Smooth muscle cell (in vitro differentiated cells): Measurements from ENCODE around the gene HSPA9. TPM values are rescaled to one million over a fixed set of nuclear protein-coding genes. Genes with fewer than 3 reads are reported as not detected.

Experiments used
- DNase-seq: peaks from one replicate; lab custom pipeline; 2025; ENCODE audit not compliant: unreplicated experiment; lab: John Stamatoyannopoulos, UW
- H2AFZ ChIP-seq: fragments of 200-600 bp; sonication (generic); 2 replicates; pipeline ENCODE4 v1.6.0; 2016; ENCODE audit warnings: antibody characterized with exemption, low read depth, mild to moderate bottlenecking
- H3F3A ChIP-seq: fragments of 200-600 bp; sonication (generic); 2 replicates; pipeline ENCODE4 v1.6.0; 2017; ENCODE audit warnings: antibody characterized with exemption, low read depth
- H3K27ac ChIP-seq: fragments of 200-600 bp; sonication (generic); 2 replicates; pipeline ENCODE4 v1.5.1; 2016; ENCODE audit warnings: low read depth, mild to moderate bottlenecking
- H3K27me3 ChIP-seq: fragments of 200-600 bp; sonication (generic); 2 replicates; pipeline ENCODE4 v1.6.1; 2016; ENCODE audit warnings: low read depth, mild to moderate bottlenecking
- H3K36me3 ChIP-seq: fragments of 200-600 bp; sonication (generic); 2 replicates; pipeline ENCODE4 v1.5.1; 2016; ENCODE audit warnings: low read depth
- H3K4me1 ChIP-seq: fragments of 200-600 bp; sonication (generic); 2 replicates; pipeline ENCODE4 v1.5.1; 2016; ENCODE audit warnings: low read depth
- H3K4me2 ChIP-seq: fragments of 200-600 bp; sonication (generic); 2 replicates; pipeline ENCODE4 v1.6.0; 2016; ENCODE audit warnings: mild to moderate bottlenecking
- H3K4me3 ChIP-seq: fragments of 200-600 bp; sonication (generic); 2 replicates; pipeline ENCODE4 v1.5.1; 2016; ENCODE audit warnings: mild to moderate bottlenecking
- H3K79me2 ChIP-seq: fragments of 200-600 bp; sonication (generic); 2 replicates; pipeline ENCODE4 v1.6.0; 2016; ENCODE audit warnings: low read depth, mild to moderate bottlenecking
- H3K9ac ChIP-seq: fragments of 200-600 bp; sonication (generic); 2 replicates; pipeline ENCODE4 v1.6.0; 2016; ENCODE audit warnings: low read depth
- H3K9me3 ChIP-seq: fragments of 200-600 bp; sonication (generic); replicated peaks from 2 replicates; pipeline ENCODE4 v1.5.1; 2016; ENCODE audit warnings: low read depth
- H4K20me1 ChIP-seq: fragments of 200-600 bp; sonication (generic); 2 replicates; pipeline ENCODE4 v1.6.0; 2016; ENCODE audit warnings: low read depth
- CTCF ChIP-seq: fragments of 200-600 bp; sonication (generic); IDR thresholded peaks from 2 replicates; pipeline ENCODE4 v1.5.1; 2017; ENCODE audit warnings: borderline replicate concordance, mild to moderate bottlenecking, antibody characterized with exemption; ENCODE audit not compliant: insufficient read depth, poor library complexity, severe bottlenecking
- WGBS: methylation state at CpG from one replicate; pipeline ENCODE4 v1.1.7; 2016; ENCODE audit warnings: low lambda C conversion rate; 5-methylcytosine and 5-hydroxymethylcytosine counted together
- polyA plus RNA-seq: library from polyadenylated mRNA; unstranded; fragments of >200 nt; fragmentation: Nextera tagmentation; extraction: Ambion mirVana; gene quantifications from 2 replicates; pipeline ENCODE4 v1.2.1, GENCODE V29; 2016
- total RNA-seq: library from RNA; depleted of rRNA; stranded (reverse); fragments of >200 nt; gene quantifications from 2 replicates; pipeline ENCODE4 v1.2.3, GENCODE V29; 2014

The HSPA9 gene
- total and polyA plus RNA-seq, 2 experiments from 2014 or later, result 136 to 263 TPM

- TF ChIP-seq CTCF, result no peak
- no peak overlapping the region for H3K4me3 ChIP-seq
- H3K4me1 ChIP-seq, result no peaks in the 10 kb centered on the region
- no peaks in the 10 kb centered on the region for H3K9me3 ChIP-seq
- H3F3A ChIP-seq, result peaks cover 28% of the 10 kb centered on the region
- H3K27ac ChIP-seq, result peak overlapping the region; percentile 76
- no peak overlapping the region for H2AFZ ChIP-seq
- DNase-seq, result no peak
- H3K27me3 ChIP-seq, result no peaks in the 10 kb centered on the region
- H3K4me2 ChIP-seq, result no peak overlapping the region
- no peak overlapping the region for H3K9ac ChIP-seq
- H3K79me2 ChIP-seq, result peaks cover 86% of the 10 kb centered on the region
- WGBS, result 94% methylated on average over 3 of the region's 3 CpGs
- peaks cover 22% of the 10 kb centered on the region for H3K36me3 ChIP-seq
- H4K20me1 ChIP-seq, result peaks cover 88% of the 10 kb centered on the region
These were observed 8.4 kb downstream of the HSPA9 start for GRCh38 chr5:138566792-138567191.

DNA sequence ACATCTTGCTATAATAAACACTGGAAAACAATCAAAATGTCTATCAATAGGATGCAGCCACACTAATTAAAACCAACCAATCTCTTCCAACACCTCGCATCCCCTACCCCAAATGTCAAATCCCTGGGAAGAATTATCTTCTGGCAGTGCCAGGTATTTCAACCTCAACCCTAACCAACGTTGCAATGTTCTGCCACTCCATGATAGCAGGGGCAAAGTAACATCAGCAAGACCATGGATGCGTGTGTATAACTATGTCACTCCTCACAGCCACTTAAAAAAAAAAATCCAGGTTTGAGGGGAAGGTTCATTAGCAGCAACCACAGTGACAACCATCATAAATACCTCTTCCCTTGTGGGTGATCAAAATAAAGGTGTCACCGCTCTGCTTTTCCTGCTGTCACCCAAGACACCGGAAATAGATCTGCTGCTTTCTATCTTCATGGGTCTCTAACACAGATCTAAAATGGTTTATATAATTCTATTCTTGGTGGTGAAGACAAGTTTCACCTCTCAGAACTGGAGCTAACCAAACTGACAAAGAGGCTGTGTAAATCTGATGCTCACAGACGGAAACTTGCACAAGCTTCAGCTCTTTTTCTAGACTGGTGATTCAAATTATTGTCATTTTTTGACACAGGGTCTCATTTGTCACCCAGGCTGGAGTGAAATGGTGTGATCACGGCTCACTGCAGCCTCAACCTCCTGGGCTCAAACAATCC is 9.9 kb downstream of the HSPA9 start:
- Histone ChIP-seq H2AFZ (no peak overlapping the region), H4K20me1 (peaks cover 92% of the 10 kb centered on the region), H3K9me3 (no peaks in the 10 kb centered on the region), H3F3A (peaks cover 33% of the 10 kb centered on the region), H3K27ac (no peak overlapping the region), H3K4me1 (no peaks in the 10 kb centered on the region), H3K27me3 (no peaks in the 10 kb centered on the region), H3K9ac (no peak overlapping the region), H3K79me2 (peaks cover 83% of the 10 kb centered on the region), H3K4me2 (no peak overlapping the region), H3K4me3 (no peak overlapping the region), H3K36me3 (peaks cover 36% of the 10 kb centered on the region)
- TF ChIP-seq CTCF, result no peak
- 96% methylated on average over 7 of the region's 7 CpGs for WGBS
- DNase-seq, result no peak

DNA sequence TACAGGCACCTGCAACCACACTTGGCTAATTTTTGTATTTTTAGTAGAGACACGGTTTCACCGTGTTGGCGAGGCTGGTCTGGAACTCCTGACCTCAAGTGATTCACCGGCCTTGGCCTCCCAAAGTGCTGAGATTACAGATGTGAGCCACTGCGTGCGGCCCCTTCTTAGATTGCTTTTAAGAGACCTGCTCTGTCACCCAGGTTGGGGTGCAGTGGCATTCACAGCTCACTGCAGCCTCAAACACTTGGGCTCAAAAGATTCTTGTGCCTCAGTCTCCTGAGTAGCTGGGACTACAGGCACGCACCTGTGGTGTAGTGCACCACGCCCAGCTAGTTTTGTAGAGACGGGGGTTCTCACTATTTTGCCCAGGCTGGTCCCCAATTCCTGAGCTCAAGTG is 11.0 kb downstream of the HSPA9 start:
- no peak overlapping the region for H3K9ac ChIP-seq
- DNase-seq, result no peak
- peaks cover 39% of the 10 kb centered on the region for H3F3A ChIP-seq
- no peak overlapping the region for H3K27ac ChIP-seq
- H3K4me2 ChIP-seq, result no peak overlapping the region
- H4K20me1 ChIP-seq, result peaks cover 92% of the 10 kb centered on the region
- H3K36me3 ChIP-seq, result peaks cover 38% of the 10 kb centered on the region
- TF ChIP-seq CTCF, result no peak
- H3K4me1 ChIP-seq, result no peaks in the 10 kb centered on the region
- no peaks in the 10 kb centered on the region for H3K9me3 ChIP-seq
- 96% methylated on average over 9 of the region's 9 CpGs for WGBS
- H3K79me2 ChIP-seq, result peaks cover 79% of the 10 kb centered on the region
- H2AFZ ChIP-seq, result no peak overlapping the region
- H3K4me3 ChIP-seq, result no peak overlapping the region
- H3K27me3 ChIP-seq, result no peaks in the 10 kb centered on the region
